Small intestine (tissue), 7 donors: ENCODE measurements around the gene MAPKBP1. TPM values are rescaled to one million over a fixed set of nuclear protein-coding genes. Genes with fewer than 3 reads are reported as not detected.
"Not testable (repeated sequence)": the region's sequence is repeated elsewhere in the genome, so short reads cannot be mapped to it uniquely, and the experiment has no call there.

ENCODE experiments used
- DNase-seq, 2 donors: peaks; one replicate each; pipeline versions ENCODE4 v3.0.0 to v3.0.0-alpha.2; 2013
- FAIRE-seq: peaks from 2 replicates; lab custom pipeline; 2012; peaks lifted over from hg19 to GRCh38; lab: Jason Lieb, UNC
- H3K27ac ChIP-seq, 3 donors: one replicate each; pipeline ENCODE4 v1.5.1; 2013; ENCODE audit warnings: low read length in 2 of 3, mild to moderate bottlenecking in 2 of 3, control low read depth in 1 of 3, inconsistent platforms in 1 of 3, low read depth in 1 of 3, moderate library complexity in 1 of 3
- H3K27me3 ChIP-seq, 3 donors: one replicate each; pipeline ENCODE4 v1.6.1; 2013; ENCODE audit warnings: low read length in 3 of 3, inconsistent platforms in 1 of 3; ENCODE audit not compliant: control insufficient read depth in 3 of 3, insufficient read depth in 3 of 3
- H3K36me3 ChIP-seq, 3 donors: one replicate each; pipeline ENCODE4 v1.6.1; 2013; ENCODE audit warnings: low read length in 3 of 3, inconsistent platforms in 1 of 3, low read depth in 1 of 3, mild to moderate bottlenecking in 1 of 3, moderate library complexity in 1 of 3; ENCODE audit not compliant: control insufficient read depth in 3 of 3, insufficient read depth in 2 of 3
- H3K4me1 ChIP-seq, 3 donors: one replicate each; pipeline ENCODE4 v1.6.1; 2013; ENCODE audit warnings: low read length in 2 of 3, inconsistent platforms in 1 of 3, low read depth in 1 of 3, mild to moderate bottlenecking in 1 of 3, moderate library complexity in 1 of 3; ENCODE audit not compliant: control insufficient read depth in 3 of 3, insufficient read depth in 2 of 3
- H3K4me3 ChIP-seq, 3 donors: one replicate each; pipeline ENCODE4 v1.5.1; 2013; ENCODE audit warnings: low read length in 3 of 3, control low read depth in 1 of 3, inconsistent platforms in 1 of 3, low read depth in 1 of 3, mild to moderate bottlenecking in 1 of 3, moderate library complexity in 1 of 3
- H3K9me3 ChIP-seq, 2 donors: one replicate each; pipeline ENCODE4 v1.6.1; 2013; ENCODE audit warnings: low read depth in 1 of 2, low read length in 1 of 2; ENCODE audit not compliant: control insufficient read depth in 2 of 2, insufficient read depth in 1 of 2
- WGBS, 3 donors: extraction: QIAGEN DNeasy Blood & Tissue Kit; methylation state at CpG; one replicate each; pipeline ENCODE4 v1.1.7; 2013; 5-methylcytosine and 5-hydroxymethylcytosine counted together
- polyA plus RNA-seq, 4 donors: library from polyadenylated mRNA; stranded (reverse) in 3 of 4; unstranded in 1 of 4; fragments of 200-250 nt in 3 of 4; fragments of 120-200 nt in 1 of 4; gene quantifications; one replicate each; pipeline versions ENCODE4 v1.2.1 to v1.2.3, GENCODE V29; 2013
- donor health status: healthy with polysubstance abuse.
- donor health status: control.
- donor health status: control.
- donor health status: Bipolar disorder and iron deficiency.
- donor health status: healthy.

Gene MAPKBP1
- polyA plus RNA-seq, 4 donors, result 8.3 to 30.2 (median 23.6) TPM

- H3K4me1 ChIP-seq, result peaks cover 3 to 7% (median 6%) of the 10 kb centered on the region in 3 donors
- peak within 1 kb of the TSS; percentile 39 to 89 (median 57) for H3K4me3 ChIP-seq
- H3K27me3 ChIP-seq, result no peaks in the 10 kb centered on the region
- H3K9me3 ChIP-seq, result no peaks in the 10 kb centered on the region
- DNase-seq (peak; percentile 90 to 95), FAIRE-seq (no peak)
- H3K36me3 ChIP-seq, result peaks cover 2 to 71% (median 9%) of the 10 kb centered on the region in 3 donors
- peak within 1 kb of the TSS; percentile 16 to 88 (median 60) for H3K27ac ChIP-seq
- WGBS, 3 donors, result 0 to 1% (median 1%) methylated on average over 55 to 66 of the region's 66 CpGs
Observed at GRCh38 chr15:41827880-41828806, 53.9 kb downstream of the MAPKBP1 start, which contains the start of gene JMJD7. Gene JMJD7, plus strand, starts transcription at chr15:41828092. Its CDS starts 33 bp downstream, at chr15:41828125.

GRCh38 chr15:41828807-41829141 lies 54.5 kb downstream of the MAPKBP1 start:
- no peak overlapping the region for H3K27ac ChIP-seq

GRCh38 chr15:41829959-41830646 lies 55.8 kb downstream of the MAPKBP1 start:
- DNase-seq (no peak), FAIRE-seq (no peak)
- Histone ChIP-seq H3K4me3 (no peak overlapping the region), H3K27ac (no peak overlapping the region), H3K36me3 (peaks cover 0 to 57% (median 2%) of the 10 kb centered on the region in 3 donors), H3K27me3 (no peaks in the 10 kb centered on the region), H3K9me3 (no peaks in the 10 kb centered on the region), H3K4me1 (peaks cover 3 to 7% (median 6%) of the 10 kb centered on the region in 3 donors)
- WGBS, 3 donors, result 94 to 96% (median 95%) methylated on average over 13 of the region's 13 CpGs

More at GRCh38 chr15:41828807-41829141, 54.5 kb downstream of the MAPKBP1 start:
- FAIRE-seq (no peak), DNase-seq (no peak)
- 6 to 14% (median 8%) methylated on average over 6 of the region's 6 CpGs for WGBS, 3 donors
- peaks cover 2 to 64% (median 4%) of the 10 kb centered on the region in 3 donors for H3K36me3 ChIP-seq
- H3K4me3 ChIP-seq, result peak overlapping the region in 2 of 3 donors; percentile 57 to 89
- H3K27me3 ChIP-seq, result no peaks in the 10 kb centered on the region
- H3K9me3 ChIP-seq, result no peaks in the 10 kb centered on the region
- H3K4me1 ChIP-seq, result peaks cover 3 to 7% (median 6%) of the 10 kb centered on the region in 3 donors

DNA sequence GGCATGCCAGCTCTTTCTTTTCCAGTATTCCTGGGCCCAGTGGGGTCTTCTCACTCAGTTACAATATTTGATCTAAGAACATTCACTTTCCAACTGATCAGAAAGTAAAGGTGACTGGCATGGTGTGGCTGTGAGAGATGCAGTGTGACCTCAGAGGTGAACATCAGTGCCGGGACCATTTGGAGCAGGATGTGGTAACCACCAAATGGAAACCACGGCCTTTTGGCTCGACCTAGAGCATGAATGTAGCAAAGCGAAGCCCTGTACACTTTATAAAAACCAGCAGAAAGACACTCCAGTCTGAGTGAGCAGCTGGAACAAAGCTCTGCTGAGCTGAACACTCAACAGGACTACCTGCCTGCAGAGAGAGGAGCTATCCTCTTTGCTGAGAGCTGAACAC lies 57.0 kb downstream of the MAPKBP1 start:
- H3K27ac ChIP-seq, H3K9me3 ChIP-seq, H3K4me3 ChIP-seq, H3K27me3 ChIP-seq, FAIRE-seq, H3K4me1 ChIP-seq: not testable (repeated sequence)
- DNase-seq, result peak in 1 of 2 donors; percentile 32
- 62 to 85% (median 64%) methylated on average over 4 of the region's 4 CpGs for WGBS, 3 donors
- peaks cover 0 to 57% (median 2%) of the 10 kb centered on the region in 3 donors for H3K36me3 ChIP-seq

DNA sequence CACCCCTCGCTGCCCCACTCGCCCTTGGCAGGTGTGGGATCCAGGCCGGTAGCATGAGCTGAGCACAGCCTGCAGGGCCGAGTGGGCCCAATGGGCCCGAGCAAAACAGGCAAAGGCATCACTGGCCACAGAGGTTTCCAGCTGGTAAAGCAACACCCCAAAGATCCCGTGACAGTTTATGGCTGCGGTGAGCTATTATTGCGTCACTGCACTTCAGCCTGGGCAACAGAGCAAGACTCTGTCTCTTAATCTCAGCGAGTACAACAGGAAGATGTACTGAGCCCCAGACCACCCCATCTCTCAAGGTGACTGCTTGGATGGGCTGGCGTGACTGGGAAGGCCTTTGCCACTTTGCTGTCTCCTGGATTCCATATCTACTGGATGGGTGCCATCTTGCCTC lies 57.9 kb downstream of the MAPKBP1 start:
- no peak for DNase-seq
- peaks cover 0 to 61% (median 2%) of the 10 kb centered on the region in 3 donors for H3K36me3 ChIP-seq
- WGBS, 3 donors, result 94 to 95% (median 95%) methylated on average over 10 of the region's 10 CpGs
- H3K4me3 ChIP-seq, result no peak overlapping the region
- H3K4me1 ChIP-seq, result peaks cover 3 to 7% (median 6%) of the 10 kb centered on the region in 3 donors
- no peaks in the 10 kb centered on the region for H3K9me3 ChIP-seq
- no peak overlapping the region for H3K27ac ChIP-seq
- no peaks in the 10 kb centered on the region for H3K27me3 ChIP-seq
- no peak for FAIRE-seq

- H3K4me3 ChIP-seq, result no peak overlapping the region
- H3K4me1 ChIP-seq, result peaks cover 3 to 7% (median 6%) of the 10 kb centered on the region in 3 donors
- DNase-seq (no peak), FAIRE-seq (no peak)
- H3K36me3 ChIP-seq, result peaks cover 0 to 65% (median 2%) of the 10 kb centered on the region in 3 donors
- WGBS, 3 donors, result 55 to 75% (median 63%) methylated on average over 3 of the region's 3 CpGs
- no peaks in the 10 kb centered on the region for H3K9me3 ChIP-seq
- H3K27ac ChIP-seq, result no peak overlapping the region
- no peaks in the 10 kb centered on the region for H3K27me3 ChIP-seq
Observed at GRCh38 chr15:41832875-41833274, 58.6 kb downstream of the MAPKBP1 start.

- DNase-seq (no peak), FAIRE-seq (no peak)
- Histone ChIP-seq H3K9me3 (no peaks in the 10 kb centered on the region), H3K36me3 (peaks cover 0 to 73% (median 2%) of the 10 kb centered on the region in 3 donors), H3K27ac (no peak overlapping the region), H3K27me3 (no peaks in the 10 kb centered on the region), H3K4me1 (peaks cover 1 to 4% (median 1%) of the 10 kb centered on the region in 3 donors), H3K4me3 (no peak overlapping the region)
- 78 to 89% (median 87%) methylated on average over 3 of the region's 3 CpGs for WGBS, 3 donors
Observed at GRCh38 chr15:41834096-41834495, 59.8 kb downstream of the MAPKBP1 start.

GRCh38 chr15:41836073-41836472 lies 61.8 kb downstream of the MAPKBP1 start:
- H3K36me3 ChIP-seq, result peaks cover 0 to 77% (median 2%) of the 10 kb centered on the region in 3 donors
- no peak overlapping the region for H3K4me3 ChIP-seq
- WGBS, 3 donors, result 70 to 88% (median 83%) methylated on average over 6 of the region's 6 CpGs
- no peaks in the 10 kb centered on the region for H3K27me3 ChIP-seq
- H3K27ac ChIP-seq, result no peak overlapping the region
- FAIRE-seq (no peak), DNase-seq (no peak)
- no peaks in the 10 kb centered on the region for H3K4me1 ChIP-seq
- H3K9me3 ChIP-seq, result no peaks in the 10 kb centered on the region
